ENCODE results near the gene RAMAC. TPM values are rescaled to one million over a fixed set of nuclear protein-coding genes. Genes with fewer than 3 reads are reported as not detected.

RAMAC gene
- total and polyA plus RNA-seq, 2 of the 8 experiments (the other 6 are each of a cell fraction or from before 2014, with no cell fraction given), result 20.7 to 32.9 TPM

DNA sequence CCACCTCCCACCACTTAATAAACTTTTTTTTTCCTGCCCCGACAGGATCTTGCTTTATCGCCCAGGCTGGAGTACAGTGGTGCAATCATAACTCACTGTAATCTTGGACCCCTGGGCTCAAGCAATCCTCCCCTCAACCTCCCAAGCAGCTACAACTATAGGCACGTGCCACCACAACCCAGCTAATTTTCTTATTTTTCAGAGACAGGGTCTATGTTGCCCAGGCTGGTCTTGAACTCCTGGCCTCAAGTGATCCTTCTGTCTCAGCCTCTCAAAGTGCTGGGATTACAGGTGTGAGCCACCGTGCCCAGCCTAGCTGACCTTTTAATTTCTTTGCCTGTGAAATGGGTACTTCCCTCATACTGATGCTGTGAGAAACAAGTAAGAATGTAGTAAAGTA, 29.4 kb downstream of the RAMAC start:
- Histone ChIP-seq H3K56ac (replicated peaks; ENCODE audit: insufficient read length, low read depth, low read length) (no peak overlapping the region), H3K23ac (ENCODE audit: insufficient read length) (no peak overlapping the region), H2BK20ac (ENCODE audit: low read length) (no peak overlapping the region), H3K18ac (ENCODE audit: extremely low read depth, low read length) (no peak overlapping the region), H3K79me2 (ENCODE audit: control insufficient read depth in 1 of 2, insufficient read depth in 2 of 2, low read length in 2 of 2) (peaks cover 0 to 4% of the 10 kb centered on the region in 2 experiments; a peak in 1 of 4 replicates), H2AK5ac (ENCODE audit: low read depth, low read length) (no peak overlapping the region), H2BK120ac (replicated peaks; ENCODE audit: low read depth, low read length) (no peak overlapping the region), H4K8ac (ENCODE audit: extremely low read depth, insufficient read depth, low read length) (no peak overlapping the region), H4K20me1 (replicated peaks in 1 of 2; ENCODE audit: control insufficient read depth in 1 of 2, insufficient read depth in 2 of 2, low read length in 2 of 2) (no peaks in the 10 kb centered on the region), H3K23me2 (ENCODE audit: low read depth, low read length) (peaks cover 10% of the 10 kb centered on the region; the same call in 1 of the 2 replicates), H3K36me3 (ENCODE audit: control insufficient read depth in 2 of 4, insufficient read depth in 4 of 4, low read length in 3 of 4) (peaks cover 4 to 26% (median 14%) of the 10 kb centered on the region in 4 experiments; a peak in 7 of 8 replicates), H3K4me2 (ENCODE audit: insufficient read depth in 1 of 2, low read depth in 2 of 2, low read length in 2 of 2) (no peak overlapping the region), H3K9ac (replicated peaks in 1 of 4; ENCODE audit: extremely low read depth in 1 of 4, low read depth in 3 of 4, low read length in 3 of 4) (no peak overlapping the region), H3K27me3 (replicated peaks in 1 of 4; ENCODE audit: control insufficient read depth in 3 of 4, extremely low read depth in 1 of 4, insufficient read depth in 3 of 4, low read length in 3 of 4) (peaks cover 0 to 3% (median 0%) of the 10 kb centered on the region in 4 experiments; a peak in 1 of 7 replicates), H2BK15ac (ENCODE audit: low read length) (no peak overlapping the region), H3K4ac (replicated peaks; ENCODE audit: insufficient read length, low read depth, low read length) (no peak overlapping the region), H3K4me1 (replicated peaks in 1 of 4; ENCODE audit: control insufficient read depth in 3 of 4, insufficient read depth in 4 of 4, low read length in 3 of 4) (peaks cover under 1 to 7% (median 4%) of the 10 kb centered on the region in 4 experiments), H4K91ac (replicated peaks; ENCODE audit: insufficient read length, low read length) (no peak overlapping the region), H2BK12ac (ENCODE audit: low read depth, low read length) (no peak overlapping the region), H3K79me1 (ENCODE audit: low read depth, low read length) (no peaks in the 10 kb centered on the region), H3K14ac (ENCODE audit: insufficient read length) (no peak overlapping the region), H2BK5ac (ENCODE audit: low read depth, low read length) (no peak overlapping the region), H3K9me3 (ENCODE audit: insufficient read depth in 2 of 2, low read depth in 1 of 2, low read length in 1 of 2) (no peaks in the 10 kb centered on the region), H2AFZ (ENCODE audit: low read length) (no peak overlapping the region), H4K5ac (ENCODE audit: insufficient read length, low read depth, low read length) (no peak overlapping the region), H3K27ac (ENCODE audit: low read depth, low read length) (no peak overlapping the region), H3K4me3 (ENCODE audit: extremely low read depth in 1 of 4, insufficient read depth in 2 of 4, low read depth in 3 of 4, low read length in 4 of 4) (no peak overlapping the region)
- TF ChIP-seq POLR2A (IDR thresholded peaks at IDR 0.05; ENCODE audit: control extremely low read depth in 1 of 2, low read depth in 2 of 2, low read length in 2 of 2) (peak in 1 of 2 experiments; percentile 27; a peak in 2 of 3 replicates), POLR2AphosphoS5 (IDR thresholded peaks at IDR 0.05; ENCODE audit: low read depth, low read length) (no peak)
- DNase-seq (ENCODE audit: low read depth in 1 of 2, low spot score in 2 of 2) (no peak), FAIRE-seq (no peak)
- ChIA-PET POLR2A (ENCODE audit: partially characterized antibody) (interaction anchor here (0.6 to 1.6 kb wide), 2 partner anchors 53 to 283 kb away, joined by 3 read pairs; no protein-coding TSS in a partner anchor), CTCF (ENCODE audit: partially characterized antibody) (no interaction called here)
- 91% methylated on average over 4 of the region's 4 CpGs; no CpG with 5 or more reads in 1 of the 2 experiments for WGBS, 2 experiments (ENCODE audit: extremely low coverage in 1 of 2, insufficient coverage in 1 of 2, insufficient read length in 1 of 2, insufficient replicate concordance in 2 of 2, low coverage in 1 of 2, low lambda C conversion rate in 2 of 2, missing lambda C conversion rate in 1 of 2)
